IPS-18c (cell line): ENCODE measurements around the gene TUSC1.

Source experiments
- H3K4me3 ChIP-seq: 2 replicates; pipeline ENCODE4 v1.7.0; 2013; ENCODE audit warnings: low read depth, mild to moderate bottlenecking, low read length, moderate library complexity; ENCODE audit not compliant: insufficient read depth
- H3K9me3 ChIP-seq: one replicate; pipeline ENCODE4 v1.6.1; 2013; ENCODE audit warnings: mild to moderate bottlenecking, low read length, moderate library complexity; ENCODE audit not compliant: control insufficient read depth, insufficient read depth

TUSC1 gene

DNA sequence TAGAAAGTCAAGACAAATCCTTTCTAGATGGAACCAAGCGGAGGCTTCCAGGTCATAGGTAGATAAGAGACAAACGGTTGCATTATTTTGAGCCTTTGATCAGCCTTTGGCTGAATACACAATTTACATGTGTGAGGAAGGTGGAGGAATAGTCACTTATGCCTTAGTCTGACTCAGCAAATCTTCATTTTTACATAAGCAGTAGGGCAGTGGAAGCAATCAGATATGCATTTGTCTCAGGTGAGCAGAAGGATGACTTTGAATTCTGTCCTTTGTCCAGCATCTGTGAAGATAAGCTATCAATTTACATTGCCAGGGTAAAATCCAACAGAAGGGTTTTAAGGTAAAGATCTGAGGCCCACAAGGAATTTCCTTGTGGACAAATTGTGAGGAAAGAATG is 23.8 kb downstream of the TUSC1 start:
- no peak overlapping the region for H3K4me3 ChIP-seq
- no peaks in the 10 kb centered on the region for H3K9me3 ChIP-seq

GRCh38 chr9:25648116-25648515 is 30.1 kb downstream of the TUSC1 start:
- Histone ChIP-seq H3K4me3 (no peak overlapping the region), H3K9me3 (no peaks in the 10 kb centered on the region)

- Histone ChIP-seq H3K9me3 (no peaks in the 10 kb centered on the region), H3K4me3 (no peak overlapping the region)
Measured at GRCh38 chr9:25636026-25636425, 42.2 kb downstream of the TUSC1 start.

- Histone ChIP-seq H3K4me3 (no peak overlapping the region), H3K9me3 (no peaks in the 10 kb centered on the region)
Measured at GRCh38 chr9:25629231-25629630, 49.0 kb downstream of the TUSC1 start.
